ENCODE results near the gene PMEL.

PMEL gene

GRCh38 chr12:55940065-55940732, 25.6 kb downstream of the PMEL start:
- Mint-ChIP-seq H3K27ac (peak overlapping the region; percentile 49), H3K4me1 (peaks cover 48% of the 10 kb centered on the region), H3K27me3 (no peaks in the 10 kb centered on the region), H3K9me3 (no peaks in the 10 kb centered on the region), H3K4me3 (no peak overlapping the region), H3K36me3 (ENCODE audit: low read depth) (peaks cover 68% of the 10 kb centered on the region)
- DNase-seq (peak; percentile 82), ATAC-seq (peak; percentile 86)

DNA sequence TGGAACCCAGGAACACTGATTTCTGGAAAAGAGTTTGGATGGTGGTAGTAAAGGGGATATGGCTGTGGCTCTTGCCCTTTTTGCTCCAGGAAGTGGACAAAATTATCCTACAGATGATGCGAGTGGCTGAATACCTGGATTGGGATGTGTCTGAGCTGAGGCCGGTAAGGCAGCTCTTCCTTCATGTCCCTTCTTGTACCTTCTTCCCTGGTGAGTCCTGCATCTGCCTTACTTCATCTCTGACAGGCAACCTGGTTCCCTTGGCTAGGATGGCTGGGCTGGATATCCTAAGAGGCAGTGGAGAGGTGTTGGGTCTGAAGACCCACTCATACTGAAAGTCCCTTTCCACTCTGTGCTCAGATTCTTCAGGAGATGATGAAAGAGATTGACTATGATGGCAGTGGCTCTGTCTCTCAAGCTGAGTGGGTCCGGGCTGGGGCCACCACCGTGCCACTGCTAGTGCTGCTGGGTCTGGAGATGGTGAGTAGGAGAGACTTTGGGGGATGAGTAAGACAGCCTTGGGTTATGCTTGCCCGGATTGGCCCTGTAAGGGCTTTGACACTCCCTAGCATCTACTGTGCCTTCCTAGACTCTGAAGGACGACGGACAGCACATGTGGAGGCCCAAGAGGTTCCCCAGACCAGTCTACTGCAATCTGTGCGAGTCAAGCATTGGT, 26.9 kb downstream of the PMEL start:
- ATAC-seq (peak; percentile 55), DNase-seq (peak; percentile 23)
- Mint-ChIP-seq H3K27me3 (no peaks in the 10 kb centered on the region), H3K4me1 (peaks cover 60% of the 10 kb centered on the region), H3K27ac (peak overlapping the region; percentile 74), H3K9me3 (no peaks in the 10 kb centered on the region), H3K4me3 (no peak overlapping the region), H3K36me3 (ENCODE audit: low read depth) (peaks cover 60% of the 10 kb centered on the region)

GRCh38 chr12:55937981-55938380, 27.9 kb downstream of the PMEL start:
- no peaks in the 10 kb centered on the region for H3K9me3 Mint-ChIP-seq
- H3K4me3 Mint-ChIP-seq, result no peak overlapping the region
- peaks cover 59% of the 10 kb centered on the region for H3K36me3 Mint-ChIP-seq (ENCODE audit: low read depth)
- ATAC-seq, result no peak
- H3K4me1 Mint-ChIP-seq, result peaks cover 70% of the 10 kb centered on the region
- H3K27me3 Mint-ChIP-seq, result no peaks in the 10 kb centered on the region
- no peak for DNase-seq
- peak overlapping the region; percentile 41 for H3K27ac Mint-ChIP-seq

DNA sequence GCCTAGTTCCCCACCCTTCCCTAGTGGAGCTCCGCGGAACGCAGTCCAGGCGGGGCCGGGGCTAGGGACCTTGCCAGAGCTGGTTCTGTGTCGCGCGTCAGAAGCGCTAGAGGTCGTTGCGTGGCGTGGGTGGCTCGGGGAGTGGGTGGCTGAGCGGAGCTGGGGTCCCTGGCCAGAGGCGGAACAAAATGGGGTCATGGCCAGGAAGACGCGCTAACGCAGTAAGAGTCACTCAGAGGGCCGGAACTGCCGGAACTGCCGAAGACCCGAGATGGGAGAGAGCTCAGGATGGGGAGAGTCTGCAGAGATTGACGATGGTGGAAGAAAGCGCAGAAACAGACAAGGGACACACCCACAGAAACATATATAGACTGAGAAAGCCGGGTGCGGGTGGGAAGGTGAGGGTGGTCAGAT, 30.1 kb downstream of the PMEL start:
- H3K36me3 Mint-ChIP-seq (ENCODE audit: low read depth), result peaks cover 50% of the 10 kb centered on the region
- H3K27me3 Mint-ChIP-seq, result no peaks in the 10 kb centered on the region
- ATAC-seq, result peak; percentile 21
- no peaks in the 10 kb centered on the region for H3K9me3 Mint-ChIP-seq
- DNase-seq, result peak; percentile 41
- peak overlapping the region; percentile 93 for H3K4me3 Mint-ChIP-seq
- peaks cover 78% of the 10 kb centered on the region for H3K4me1 Mint-ChIP-seq
- H3K27ac Mint-ChIP-seq, result peak overlapping the region; percentile 67

GRCh38 chr12:55934773-55935172, 31.1 kb downstream of the PMEL start:
- no peak for ATAC-seq
- DNase-seq, result no peak
- Mint-ChIP-seq H3K4me1 (peaks cover 78% of the 10 kb centered on the region), H3K9me3 (no peaks in the 10 kb centered on the region), H3K4me3 (peak overlapping the region; percentile 93), H3K36me3 (ENCODE audit: low read depth) (peaks cover 41% of the 10 kb centered on the region), H3K27ac (peak overlapping the region; percentile 67), H3K27me3 (no peaks in the 10 kb centered on the region)

GRCh38 chr12:55933799-55934742, 31.8 kb downstream of the PMEL start:
- Mint-ChIP-seq H3K9me3 (no peaks in the 10 kb centered on the region), H3K4me3 (peak overlapping the region; percentile 93), H3K4me1 (peaks cover 78% of the 10 kb centered on the region), H3K27ac (peak overlapping the region; percentile 73), H3K36me3 (ENCODE audit: low read depth) (peaks cover 39% of the 10 kb centered on the region), H3K27me3 (no peaks in the 10 kb centered on the region)
- DNase-seq (no peak), ATAC-seq (no peak)

DNA sequence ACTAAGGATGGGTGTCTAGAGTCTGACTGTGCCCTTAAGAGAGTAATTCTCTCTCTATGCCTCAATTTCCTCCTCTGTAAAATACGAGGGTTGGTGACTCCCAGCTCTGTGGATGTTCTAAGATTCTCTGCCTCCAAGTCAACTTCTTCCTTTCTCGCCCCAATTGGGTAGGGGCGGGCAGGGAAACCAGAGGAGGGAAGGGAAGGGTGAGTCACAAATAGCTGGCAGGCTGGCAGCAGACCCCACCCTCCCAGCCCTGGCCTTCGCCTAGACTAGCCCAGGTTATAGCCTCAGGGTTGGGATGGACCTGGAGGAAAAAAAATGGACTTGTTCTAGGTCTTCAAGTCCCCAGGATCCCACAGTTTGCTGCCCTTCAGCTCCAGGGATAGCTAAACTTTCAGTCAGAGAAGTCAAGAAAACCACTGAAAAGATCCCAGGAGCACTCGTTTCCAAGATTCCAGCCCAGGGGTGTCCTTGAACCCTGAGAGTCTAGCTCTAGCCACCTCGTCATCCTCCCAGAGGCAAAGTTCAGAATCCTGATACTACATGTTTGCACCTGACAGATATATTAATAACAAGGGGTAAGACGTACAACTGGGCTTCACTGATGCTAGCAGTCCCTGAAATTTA, 32.6 kb downstream of the PMEL start:
- Mint-ChIP-seq H3K4me3 (peak overlapping the region; percentile 93), H3K27me3 (no peaks in the 10 kb centered on the region), H3K27ac (peak overlapping the region; percentile 89), H3K36me3 (ENCODE audit: low read depth) (peaks cover 35% of the 10 kb centered on the region), H3K9me3 (no peaks in the 10 kb centered on the region), H3K4me1 (peaks cover 74% of the 10 kb centered on the region)
- ATAC-seq (no peak), DNase-seq (peak; percentile 14)

GRCh38 chr12:55932551-55932910, 33.3 kb downstream of the PMEL start:
- Mint-ChIP-seq H3K4me1 (peaks cover 70% of the 10 kb centered on the region), H3K9me3 (no peaks in the 10 kb centered on the region), H3K27ac (peak overlapping the region; percentile 89), H3K36me3 (ENCODE audit: low read depth) (peaks cover 32% of the 10 kb centered on the region), H3K27me3 (no peaks in the 10 kb centered on the region), H3K4me3 (peak overlapping the region; percentile 93)
- ATAC-seq (no peak), DNase-seq (peak; percentile 39)

DNA sequence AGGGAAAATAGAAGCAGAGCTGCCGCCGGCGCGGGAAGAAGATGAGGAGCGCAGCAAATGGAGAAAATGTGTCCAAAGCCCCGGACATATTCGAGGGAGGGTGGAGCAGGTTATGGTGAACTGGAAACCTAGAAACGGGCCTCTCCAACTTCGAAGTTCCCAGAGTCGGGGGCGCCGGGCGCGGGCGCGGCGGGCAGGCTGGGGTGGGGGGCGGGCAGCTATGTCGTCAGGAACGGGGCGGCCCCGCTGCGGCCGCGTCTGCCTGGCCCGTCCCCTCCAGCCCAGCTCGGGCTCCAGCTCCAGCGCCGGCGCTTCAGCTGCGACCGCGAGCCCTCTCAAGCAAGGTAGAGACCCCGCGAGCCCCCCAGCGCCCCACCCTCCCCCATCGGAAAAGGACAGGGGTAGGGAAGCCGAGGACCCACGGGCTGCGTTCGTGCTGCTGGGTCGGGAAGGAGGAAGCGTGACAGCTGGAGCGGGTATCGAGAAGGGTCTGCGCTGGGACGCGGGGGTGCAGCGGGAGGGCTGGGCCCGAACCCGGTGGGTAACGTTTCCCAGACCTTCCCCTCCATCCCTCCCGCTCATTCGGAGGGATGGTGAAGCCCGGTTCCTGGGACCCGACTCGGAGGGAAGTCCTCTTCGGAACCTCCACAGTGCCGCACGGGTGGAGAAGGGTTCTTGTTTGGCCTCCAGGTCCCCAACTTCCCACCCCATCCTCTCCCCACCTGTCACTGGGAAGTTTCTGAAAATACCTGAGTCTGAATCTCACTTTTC, 33.9 kb downstream of the PMEL start:
- Mint-ChIP-seq H3K27ac (peak overlapping the region; percentile 94), H3K36me3 (ENCODE audit: low read depth) (peaks cover 31% of the 10 kb centered on the region), H3K4me3 (peak overlapping the region; percentile 93), H3K9me3 (no peaks in the 10 kb centered on the region), H3K27me3 (peaks cover 1% of the 10 kb centered on the region), H3K4me1 (peaks cover 65% of the 10 kb centered on the region)
- DNase-seq, result peak; percentile 52
- no peak for ATAC-seq

DNA sequence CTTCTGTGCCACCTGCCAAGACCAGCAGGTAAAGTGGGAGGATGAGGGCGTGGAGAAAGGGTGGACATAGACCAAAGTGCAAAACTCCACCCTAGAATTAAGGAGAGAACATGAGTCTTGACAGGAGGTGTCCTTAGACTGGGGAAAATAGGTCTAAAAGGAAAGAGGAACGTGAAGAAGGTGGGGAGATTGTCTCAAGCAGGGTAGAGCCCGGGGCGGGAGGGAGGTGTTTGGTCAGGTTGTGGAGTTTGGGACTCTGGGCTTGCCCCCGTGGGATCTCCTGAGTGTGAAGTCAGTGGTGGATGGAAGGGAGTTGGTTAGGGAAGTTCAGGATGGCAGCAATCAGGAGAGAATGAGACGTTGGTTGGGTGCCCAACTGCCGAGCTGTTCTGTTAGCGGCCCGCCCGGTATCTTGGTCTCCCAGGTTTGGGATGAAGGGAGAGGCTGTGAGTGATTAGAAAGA, 34.5 kb downstream of the PMEL start:
- Mint-ChIP-seq H3K4me1 (peaks cover 67% of the 10 kb centered on the region), H3K4me3 (peak overlapping the region; percentile 93), H3K36me3 (ENCODE audit: low read depth) (peaks cover 32% of the 10 kb centered on the region), H3K27ac (peak overlapping the region; percentile 94), H3K27me3 (peaks cover 2% of the 10 kb centered on the region), H3K9me3 (no peaks in the 10 kb centered on the region)
- ATAC-seq (no peak), DNase-seq (peak; percentile 10)

GRCh38 chr12:55930771-55931316, 35.0 kb downstream of the PMEL start, which contains the start of gene DGKA:
Gene DGKA (plus strand): TSS chr12:55931162. CDS start chr12:55936504, 5,342 bp downstream.
- peak within 1 kb of the TSS; percentile 93 for H3K4me3 Mint-ChIP-seq

DNA sequence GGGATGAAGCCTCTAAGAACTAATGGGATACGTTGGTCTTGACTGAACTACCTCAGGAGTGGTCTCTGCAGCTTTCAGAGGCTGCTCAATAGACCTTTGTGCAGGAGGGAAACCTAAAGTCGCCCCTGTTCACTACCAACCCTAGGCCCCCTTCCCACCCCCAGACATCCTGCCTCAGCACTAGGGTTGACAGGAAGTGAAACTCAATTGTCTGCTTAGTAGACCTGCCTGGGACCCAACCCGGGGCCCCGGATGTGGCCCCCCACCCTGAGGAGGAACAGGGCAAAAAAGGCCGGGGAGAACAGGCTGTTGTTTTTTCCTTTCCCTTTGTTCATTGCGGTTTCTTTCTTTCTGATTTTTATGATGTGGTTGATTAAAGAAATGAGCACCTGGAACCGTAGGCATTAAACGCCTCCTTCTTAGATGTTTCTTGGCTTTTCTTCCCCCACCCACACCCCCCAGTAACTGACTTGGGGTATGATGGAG, 36.5 kb downstream of the PMEL start:
- DNase-seq, result peak; percentile 80
- peak overlapping the region; percentile 94 for H3K27ac Mint-ChIP-seq
- peak; percentile 57 for ATAC-seq
- peaks cover 29% of the 10 kb centered on the region for H3K36me3 Mint-ChIP-seq (ENCODE audit: low read depth)
- H3K9me3 Mint-ChIP-seq, result no peaks in the 10 kb centered on the region
- peak overlapping the region; percentile 93 for H3K4me3 Mint-ChIP-seq
- peaks cover 2% of the 10 kb centered on the region for H3K27me3 Mint-ChIP-seq
- H3K4me1 Mint-ChIP-seq, result peaks cover 64% of the 10 kb centered on the region

More at GRCh38 chr12:55930771-55931316, 35.0 kb downstream of the PMEL start, which contains the start of gene DGKA:
- H3K4me1 Mint-ChIP-seq, result peaks cover 68% of the 10 kb centered on the region
- H3K27ac Mint-ChIP-seq, result peak within 1 kb of the TSS; percentile 94
- peaks cover 2% of the 10 kb centered on the region for H3K27me3 Mint-ChIP-seq
- DNase-seq (peak; percentile 80), ATAC-seq (peak; percentile 58)
- H3K36me3 Mint-ChIP-seq (ENCODE audit: low read depth), result peaks cover 28% of the 10 kb centered on the region
- H3K9me3 Mint-ChIP-seq, result no peaks in the 10 kb centered on the region

All from activated naive CD8-positive, alpha-beta T cell treated with anti-CD3 and anti-CD28 coated beads, Interleukin-2, amount 50 U/mL, for 24 hours (primary cell).